HG03139 (cell line): Measurements from ENCODE around the gene TMC7.
A peak's percentile ranks its signal among the peaks of the same experiment; 100 is the strongest.

Experiments used
- ATAC-seq: cut with Tn5 transposase; IDR thresholded peaks from one replicate; pipeline ENCODE4 v1.9.1; 2021; ENCODE audit not compliant: unreplicated experiment

Gene TMC7

GRCh38 chr16:19021747-19022146, 38.0 kb downstream of the TMC7 start:
- ATAC-seq, result no peak

- no peak for ATAC-seq
Observed at GRCh38 chr16:19027416-19027815, 43.7 kb downstream of the TMC7 start.

GRCh38 chr16:19029980-19030379, 46.2 kb downstream of the TMC7 start:
- no peak for ATAC-seq

- ATAC-seq, result no peak
Observed at GRCh38 chr16:19031738-19032137, 48.0 kb downstream of the TMC7 start.

GRCh38 chr16:19033761-19034160, 50.0 kb downstream of the TMC7 start:
- ATAC-seq, result no peak

- ATAC-seq, result no peak
Observed at GRCh38 chr16:19040400-19040799, 56.7 kb downstream of the TMC7 start.

GRCh38 chr16:19044769-19045168, 61.0 kb downstream of the TMC7 start:
- no peak for ATAC-seq

- ATAC-seq, result no peak
Observed at GRCh38 chr16:19046062-19046461, 62.3 kb downstream of the TMC7 start.

- no peak for ATAC-seq
Observed at GRCh38 chr16:19062706-19063105, 79.0 kb downstream of the TMC7 start.

- no peak for ATAC-seq
Observed at GRCh38 chr16:19066988-19067348, 83.2 kb downstream of the TMC7 start.

GRCh38 chr16:19067349-19068236, 83.9 kb downstream of the TMC7 start, which contains the start of gene COQ7:
Gene COQ7, plus strand, starts transcription at chr16:19067614. Its CDS starts 51 bp downstream, at chr16:19067665.
- ATAC-seq, result peak; percentile 93

GRCh38 chr16:19068237-19068815, 84.6 kb downstream of the TMC7 start:
- no peak for ATAC-seq

GRCh38 chr16:19071811-19072777, 88.4 kb downstream of the TMC7 start:
- ATAC-seq, result no peak

- ATAC-seq, result no peak
Observed at GRCh38 chr16:19073344-19073743, 89.6 kb downstream of the TMC7 start.

- ATAC-seq, result no peak
Observed at GRCh38 chr16:19073863-19074262, 90.1 kb downstream of the TMC7 start.

- ATAC-seq, result no peak
Observed at GRCh38 chr16:19075511-19075910, 91.8 kb downstream of the TMC7 start.

- no peak for ATAC-seq
Observed at GRCh38 chr16:19077879-19078278, 94.1 kb downstream of the TMC7 start.

GRCh38 chr16:19083670-19084069, 99.9 kb downstream of the TMC7 start:
- no peak for ATAC-seq

GRCh38 chr16:19084139-19084538, 100.4 kb downstream of the TMC7 start:
- no peak for ATAC-seq

GRCh38 chr16:19084879-19085278, 101.1 kb downstream of the TMC7 start:
- no peak for ATAC-seq

- no peak for ATAC-seq
Observed at GRCh38 chr16:19085679-19086200, 102.0 kb downstream of the TMC7 start.
